OCI-M1 (cell line): ENCODE measurements around the gene VIPAS39.
"Not testable (repeated sequence)": the region's sequence is repeated elsewhere in the genome, so short reads cannot be mapped to it uniquely, and the experiment has no call there.

ENCODE experiments used
- DNase-seq: peaks from one replicate; lab custom pipeline; 2025; lab: John Stamatoyannopoulos, UW

The VIPAS39 gene

GRCh38 chr14:77470224-77470870 is 12.9 kb upstream of the VIPAS39 start:
- DNase-seq: no peak

DNA sequence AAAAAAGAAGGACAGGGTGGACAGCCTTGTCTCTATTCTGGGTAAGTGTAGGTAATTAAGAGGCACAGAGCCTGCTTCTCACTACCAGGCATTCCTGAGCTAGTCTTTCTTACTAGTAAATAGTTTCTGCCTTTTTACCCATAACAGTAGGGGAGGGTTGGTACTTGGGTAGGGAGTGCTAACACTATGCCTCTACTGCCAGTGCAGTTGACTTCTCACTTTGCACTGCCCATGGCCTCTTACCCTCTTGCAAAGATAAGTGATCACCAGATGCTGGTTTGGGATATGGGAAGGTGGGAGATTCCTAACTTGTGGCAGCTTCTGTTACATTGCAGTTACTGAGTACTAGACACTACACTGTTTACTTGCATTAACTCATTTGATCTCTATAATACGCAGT is 12.1 kb upstream of the VIPAS39 start:
- DNase-seq: no peak

DNA sequence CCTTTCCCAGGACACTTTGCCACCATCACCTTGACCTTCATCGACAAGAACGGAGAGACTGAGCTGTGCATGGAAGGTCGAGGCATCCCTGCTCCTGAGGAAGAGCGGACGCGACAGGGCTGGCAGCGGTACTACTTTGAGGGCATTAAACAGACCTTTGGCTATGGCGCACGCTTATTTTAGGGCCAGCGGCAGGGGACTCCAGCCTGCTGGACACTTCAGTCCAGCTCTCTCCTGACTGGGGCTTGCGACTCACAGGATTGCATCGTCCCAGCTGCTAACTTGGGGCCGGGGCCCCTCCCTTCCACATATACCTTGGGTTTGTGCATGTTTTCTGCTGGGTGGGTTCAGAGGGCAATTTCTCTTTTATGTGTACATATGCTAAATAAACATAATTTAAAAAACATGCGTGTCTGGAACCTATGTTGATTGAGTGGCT is 11.7 kb upstream of the VIPAS39 start:
- no peak for DNase-seq

- DNase-seq: no peak
These were observed 10.4 kb upstream of the VIPAS39 start for GRCh38 chr14:77467801-77468200.

- DNase-seq: peak; percentile 84
These were observed 1.8 kb upstream of the VIPAS39 start for GRCh38 chr14:77459072-77459723.

DNA sequence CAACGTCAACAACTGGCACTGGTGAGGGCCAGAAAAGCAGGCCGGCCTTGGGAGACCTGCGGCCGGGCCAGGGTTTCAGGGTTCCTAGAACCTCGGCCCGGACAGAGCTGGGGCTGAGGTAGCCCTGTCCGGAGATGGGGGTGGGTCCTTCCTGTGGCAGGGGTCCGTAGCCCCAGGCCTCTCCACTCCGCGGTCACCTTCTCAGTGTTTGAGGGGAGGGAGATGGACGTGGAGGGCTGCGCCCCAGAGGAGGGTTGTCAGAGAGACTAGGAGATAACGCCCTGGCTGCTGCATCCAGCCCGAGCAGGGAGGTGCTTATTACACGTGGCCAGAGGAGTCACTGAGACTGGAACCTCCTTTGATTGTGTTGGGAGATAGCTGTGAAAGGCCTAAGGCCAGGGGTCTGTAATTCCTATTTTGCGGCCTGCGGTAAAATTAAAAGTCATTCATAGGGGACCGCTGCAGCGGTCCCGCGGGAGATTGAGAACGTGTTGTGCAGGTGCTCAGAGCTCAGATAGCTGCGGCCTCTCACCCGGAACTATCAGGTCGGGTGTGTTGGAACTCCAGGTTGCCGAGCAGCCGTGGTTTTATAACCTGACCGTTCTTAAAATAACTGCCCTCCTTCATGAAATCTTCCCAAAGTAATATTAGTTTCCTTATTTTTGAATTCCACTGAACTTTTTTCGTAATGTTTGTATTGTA is 999 bp upstream of the VIPAS39 start:
- DNase-seq: peak; percentile 67

GRCh38 chr14:77457115-77457521 is 283 bp downstream of the VIPAS39 start:
- DNase-seq: no peak

- DNase-seq: no peak
These were observed 1.3 kb downstream of the VIPAS39 start for GRCh38 chr14:77455966-77456640.

DNA sequence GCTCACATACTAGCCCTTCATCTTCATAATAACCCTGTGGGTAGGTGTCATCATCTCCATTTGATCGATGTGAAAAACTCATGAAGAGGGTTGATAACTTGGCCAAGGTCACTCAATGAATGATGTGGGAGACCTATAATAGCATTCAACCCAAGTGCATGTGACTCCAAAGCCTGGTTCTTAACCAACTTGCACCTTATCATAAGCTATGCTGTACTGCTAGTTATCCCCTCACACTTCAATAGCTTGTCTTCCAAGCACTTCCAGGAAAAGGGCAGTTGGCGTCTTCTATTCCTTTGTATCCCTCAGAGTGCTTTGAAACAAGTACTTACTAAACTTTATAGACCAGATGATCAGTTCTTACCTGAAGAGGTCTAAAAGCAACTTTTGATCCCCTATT is 15.2 kb downstream of the VIPAS39 start:
- no peak for DNase-seq

- no peak for DNase-seq
These were observed 17.5 kb downstream of the VIPAS39 start for GRCh38 chr14:77439861-77440260.

GRCh38 chr14:77438596-77438995 is 18.8 kb downstream of the VIPAS39 start:
- DNase-seq: no peak

DNA sequence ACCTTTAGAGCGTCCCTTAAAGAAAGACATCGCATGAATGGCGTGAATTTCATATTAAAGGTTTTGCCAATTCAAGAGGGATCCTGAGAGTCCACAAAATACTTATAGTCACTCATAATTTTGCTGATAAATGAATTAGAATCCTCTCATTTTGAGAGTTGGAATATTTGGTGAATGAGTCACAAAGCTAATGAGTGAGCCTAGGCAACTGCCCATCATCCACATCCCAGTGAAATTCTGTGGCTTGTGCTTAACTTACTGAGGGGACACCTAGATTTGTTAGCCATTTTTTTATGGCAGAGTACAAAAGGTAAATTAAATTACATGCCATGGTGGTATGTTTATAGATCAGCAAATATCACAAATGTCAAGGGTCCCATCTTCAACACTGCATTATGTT is 21.4 kb downstream of the VIPAS39 start:
- no peak for DNase-seq

GRCh38 chr14:77426396-77426795 is 31.0 kb downstream of the VIPAS39 start:
- no peak for DNase-seq

GRCh38 chr14:77424862-77425261 is 32.5 kb downstream of the VIPAS39 start:
- no peak for DNase-seq

- DNase-seq: no peak
These were observed 34.0 kb downstream of the VIPAS39 start, which contains the start of gene NOXRED1 for GRCh38 chr14:77423423-77423822. Gene NOXRED1 (minus strand): TSS chr14:77423523. CDS start chr14:77422889, 634 bp downstream.

- DNase-seq: no peak
These were observed 36.2 kb downstream of the VIPAS39 start for GRCh38 chr14:77421201-77421600.

- DNase-seq: no peak
These were observed 40.6 kb downstream of the VIPAS39 start for GRCh38 chr14:77416836-77417235.

GRCh38 chr14:77416098-77416497 is 41.3 kb downstream of the VIPAS39 start:
- not testable (repeated sequence) for DNase-seq

DNA sequence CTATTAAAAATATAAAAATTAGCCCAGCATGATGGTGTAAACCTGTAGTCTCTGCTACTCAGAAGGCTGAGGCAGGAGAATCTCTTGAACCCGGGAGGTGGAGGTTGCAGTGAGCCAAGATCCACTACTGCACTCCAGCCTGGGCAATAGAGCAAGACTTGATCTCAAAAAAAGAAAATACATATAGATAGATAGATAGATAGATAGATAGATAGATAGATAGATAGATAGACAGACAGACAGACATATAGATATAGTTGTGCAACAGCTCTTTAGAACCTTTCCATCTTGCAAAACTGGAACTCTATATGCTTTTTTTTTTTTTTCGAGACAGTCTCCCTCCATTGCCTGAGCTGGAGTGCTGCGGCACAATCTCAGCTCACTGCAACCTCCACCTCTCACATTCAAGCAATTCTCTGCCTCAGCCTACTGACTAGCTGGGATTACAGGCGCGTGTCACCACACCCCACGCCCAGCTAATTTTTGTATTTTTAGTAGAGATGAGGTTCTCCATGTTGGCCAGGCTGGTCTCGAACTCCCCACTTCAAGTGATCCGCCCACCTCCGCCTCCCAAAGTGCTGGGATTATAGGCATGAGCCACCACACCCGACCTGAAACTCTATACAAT is 41.9 kb downstream of the VIPAS39 start:
- DNase-seq: not testable (repeated sequence)

DNA sequence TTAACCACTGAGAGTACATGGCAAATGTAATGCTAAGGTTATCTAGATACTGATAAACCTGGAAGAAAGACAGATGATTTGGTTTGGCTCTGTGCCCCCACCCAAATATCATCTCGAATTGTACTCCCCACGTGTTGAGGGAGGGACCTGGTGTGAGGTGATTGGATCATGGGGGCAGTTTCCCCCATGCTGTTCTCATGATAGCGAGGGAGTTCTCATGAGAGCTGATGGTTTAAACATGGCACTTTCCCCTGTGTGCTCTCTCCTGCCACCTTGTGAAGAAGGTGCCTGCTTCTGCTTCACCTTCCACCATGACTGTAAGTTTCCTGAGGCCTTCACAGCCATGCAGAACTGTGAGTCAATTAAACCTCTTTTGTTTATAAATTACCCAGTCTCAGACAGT is 48.3 kb downstream of the VIPAS39 start:
- DNase-seq: peak; percentile 70

GRCh38 chr14:77407158-77407557 is 50.2 kb downstream of the VIPAS39 start:
- peak; percentile 87 for DNase-seq

GRCh38 chr14:77406718-77407117 is 50.7 kb downstream of the VIPAS39 start:
- peak; percentile 87 for DNase-seq
